Thyroid gland (tissue), 4 donors: ENCODE results near the gene PHF19.

Source experiments
- POLR2A ChIP-seq, 2 donors: fragments of 450-650 bp; IDR thresholded peaks; one replicate each; pipeline ENCODE4 v1.6.1; 2017; ENCODE audit warnings: antibody characterized with exemption in 2 of 2, mild to moderate bottlenecking in 2 of 2, moderate library complexity in 1 of 2
- TF ChIP-seq, protein P1 (sequence below), 6 experiments: fragments of 200-600 bp in 3 of 6; fragments of 450-650 bp in 3 of 6; sonication (generic) in 3 of 6; IDR thresholded peaks; one replicate each; pipeline ENCODE4 v1.5.1; 2016 to 2019; ENCODE audit warnings: antibody characterized with exemption in 6 of 6, mild to moderate bottlenecking in 2 of 6, inconsistent platforms in 1 of 6, moderate library complexity in 1 of 6

GRCh38 chr9:120818595-120818994 is 58.4 kb downstream of the PHF19 start:
- TF ChIP-seq, protein P1, sequence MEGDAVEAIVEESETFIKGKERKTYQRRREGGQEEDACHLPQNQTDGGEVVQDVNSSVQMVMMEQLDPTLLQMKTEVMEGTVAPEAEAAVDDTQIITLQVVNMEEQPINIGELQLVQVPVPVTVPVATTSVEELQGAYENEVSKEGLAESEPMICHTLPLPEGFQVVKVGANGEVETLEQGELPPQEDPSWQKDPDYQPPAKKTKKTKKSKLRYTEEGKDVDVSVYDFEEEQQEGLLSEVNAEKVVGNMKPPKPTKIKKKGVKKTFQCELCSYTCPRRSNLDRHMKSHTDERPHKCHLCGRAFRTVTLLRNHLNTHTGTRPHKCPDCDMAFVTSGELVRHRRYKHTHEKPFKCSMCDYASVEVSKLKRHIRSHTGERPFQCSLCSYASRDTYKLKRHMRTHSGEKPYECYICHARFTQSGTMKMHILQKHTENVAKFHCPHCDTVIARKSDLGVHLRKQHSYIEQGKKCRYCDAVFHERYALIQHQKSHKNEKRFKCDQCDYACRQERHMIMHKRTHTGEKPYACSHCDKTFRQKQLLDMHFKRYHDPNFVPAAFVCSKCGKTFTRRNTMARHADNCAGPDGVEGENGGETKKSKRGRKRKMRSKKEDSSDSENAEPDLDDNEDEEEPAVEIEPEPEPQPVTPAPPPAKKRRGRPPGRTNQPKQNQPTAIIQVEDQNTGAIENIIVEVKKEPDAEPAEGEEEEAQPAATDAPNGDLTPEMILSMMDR (IDR thresholded peaks at IDR 0.05): no peak
- no peak for TF ChIP-seq POLR2A (IDR thresholded peaks at IDR 0.05)
